Peyer's patch (tissue), 4 donors: Measurements from ENCODE around the gene PARPBP. TPM values are rescaled to one million over a fixed set of nuclear protein-coding genes. Genes with fewer than 3 reads are reported as not detected.
"Not testable (repeated sequence)": the region's sequence is repeated elsewhere in the genome, so short reads cannot be mapped to it uniquely, and the experiment has no call there.

Experiments used
- DNase-seq, 3 donors: peaks; one replicate each; pipeline ENCODE4 v3.0.0-alpha.2; 2017 to 2019
- H3K27ac ChIP-seq, 4 donors: fragments of 200-600 bp; sonication (generic); one replicate each; pipeline ENCODE4 v1.5.1; 2016 to 2019
- H3K27me3 ChIP-seq, 2 donors: fragments of 200-600 bp; sonication (generic); one replicate each; pipeline ENCODE4 v1.5.1; 2019
- H3K36me3 ChIP-seq, 3 donors: fragments of 200-600 bp; sonication (generic); one replicate each; pipeline ENCODE4 v1.5.1; 2016 to 2019
- H3K4me1 ChIP-seq, 4 donors: fragments of 200-600 bp; sonication (generic); one replicate each; pipeline ENCODE4 v1.5.1; 2016 to 2019
- H3K4me3 ChIP-seq, 4 donors: fragments of 200-600 bp; sonication (generic); 1 replicate in 3 of 4; 2 replicates in 1 of 4; pipeline ENCODE4 v1.5.1; 2016 to 2019; ENCODE audit warnings: mild to moderate bottlenecking in 1 of 4
- H3K9me3 ChIP-seq, 4 donors: fragments of 200-600 bp; sonication (generic); one replicate each; pipeline ENCODE4 v1.5.1; 2016 to 2019; ENCODE audit warnings: mild to moderate bottlenecking in 1 of 4
- CTCF ChIP-seq, 6 experiments: fragments of 450-650 bp in 4 of 6; fragments of 200-600 bp in 2 of 6; sonication (generic) in 1 of 6; IDR thresholded peaks; one replicate each; pipeline ENCODE4 v1.5.1; 2017 to 2019; ENCODE audit warnings: antibody characterized with exemption in 6 of 6, mild to moderate bottlenecking in 3 of 6, moderate library complexity in 1 of 6
- POLR2A ChIP-seq, 2 donors: fragments of 450-650 bp; IDR thresholded peaks; one replicate each; pipeline ENCODE4 v1.5.1; 2017; ENCODE audit warnings: antibody characterized with exemption in 2 of 2, mild to moderate bottlenecking in 2 of 2, moderate library complexity in 2 of 2
- small RNA-seq, 2 donors: library from RNA; depleted of rRNA; stranded (forward); fragments of <200 nt; gene quantifications; one replicate each; pipeline ENCODE3, GENCODE V24; 2016
- total RNA-seq, 4 donors: library from RNA; depleted of rRNA; stranded (reverse); fragments of >200 nt; gene quantifications; one replicate each; pipeline ENCODE4 v1.1.0, GENCODE V29; 2016

The PARPBP gene
- total RNA-seq, 4 donors from 2014 or later = 2.6 to 4.2 (median 3.5) TPM

- no peaks in the 10 kb centered on the region for H3K36me3 ChIP-seq
- H3K4me1 ChIP-seq = no peaks in the 10 kb centered on the region
- TF ChIP-seq CTCF (IDR thresholded peaks at IDR 0.05) = no peak
- no peak for TF ChIP-seq POLR2A (IDR thresholded peaks at IDR 0.05)
- H3K27me3 ChIP-seq = no peaks in the 10 kb centered on the region
- no peaks in the 10 kb centered on the region for H3K9me3 ChIP-seq
- no peak for DNase-seq
- no peak overlapping the region for H3K4me3 ChIP-seq
- no peak overlapping the region for H3K27ac ChIP-seq
Observed at GRCh38 chr12:102220736-102221135, 100.8 kb downstream of the PARPBP start.

GRCh38 chr12:102227954-102228353 is 108.0 kb downstream of the PARPBP start:
- Histone ChIP-seq H3K27me3 (no peaks in the 10 kb centered on the region), H3K4me1 (no peaks in the 10 kb centered on the region), H3K4me3 (no peak overlapping the region), H3K27ac (no peak overlapping the region), H3K36me3 (no peaks in the 10 kb centered on the region), H3K9me3 (no peaks in the 10 kb centered on the region)
- no peak for DNase-seq
- TF ChIP-seq CTCF (IDR thresholded peaks at IDR 0.05) = no peak
- TF ChIP-seq POLR2A (IDR thresholded peaks at IDR 0.05) = no peak

- Histone ChIP-seq H3K36me3 (no peaks in the 10 kb centered on the region), H3K4me3 (no peak overlapping the region), H3K9me3 (no peaks in the 10 kb centered on the region), H3K27ac (no peak overlapping the region), H3K4me1 (no peaks in the 10 kb centered on the region), H3K27me3 (no peaks in the 10 kb centered on the region)
- TF ChIP-seq CTCF (IDR thresholded peaks at IDR 0.05) = no peak
- no peak for TF ChIP-seq POLR2A (IDR thresholded peaks at IDR 0.05)
- no peak for DNase-seq
Observed at GRCh38 chr12:102232036-102232435, 112.1 kb downstream of the PARPBP start.

- H3K27me3 ChIP-seq = no peaks in the 10 kb centered on the region
- no peak overlapping the region for H3K27ac ChIP-seq
- no peaks in the 10 kb centered on the region for H3K4me1 ChIP-seq
- H3K36me3 ChIP-seq = no peaks in the 10 kb centered on the region
- H3K9me3 ChIP-seq = no peaks in the 10 kb centered on the region
- no peak for DNase-seq
- TF ChIP-seq POLR2A (IDR thresholded peaks at IDR 0.05) = no peak
- TF ChIP-seq CTCF (IDR thresholded peaks at IDR 0.05) = no peak
- H3K4me3 ChIP-seq = no peak overlapping the region
Observed at GRCh38 chr12:102232446-102232845, 112.5 kb downstream of the PARPBP start.

- H3K4me3 ChIP-seq = no peak overlapping the region
- H3K4me1 ChIP-seq = no peaks in the 10 kb centered on the region
- H3K27me3 ChIP-seq = no peaks in the 10 kb centered on the region
- H3K36me3 ChIP-seq = no peaks in the 10 kb centered on the region
- TF ChIP-seq CTCF (IDR thresholded peaks at IDR 0.05) = no peak
- no peak for TF ChIP-seq POLR2A (IDR thresholded peaks at IDR 0.05)
- no peak overlapping the region for H3K27ac ChIP-seq
- H3K9me3 ChIP-seq = no peaks in the 10 kb centered on the region
- no peak for DNase-seq
Observed at GRCh38 chr12:102234599-102234998, 114.6 kb downstream of the PARPBP start.

- not testable (repeated sequence) for H3K27ac ChIP-seq, H3K9me3 ChIP-seq, DNase-seq, H3K4me3 ChIP-seq, H3K27me3 ChIP-seq, H3K4me1 ChIP-seq, H3K36me3 ChIP-seq
Observed at GRCh38 chr12:102240859-102241258, 120.9 kb downstream of the PARPBP start.

Small RNA genes within 50 kb of the gene (small RNA-seq; reads per million reads assigned to genes)
- 0 reads per million in 2 donors for gene RN7SL793P

Other genes starting within 250 kb of the PARPBP start
- 1 to 10 TPM; 3.2 to 7.4 (median 5.7) TPM for gene DRAM1, start 242.6 kb upstream of the PARPBP start, total RNA-seq
- gene WASHC3, start 58.2 kb upstream of the PARPBP start, total RNA-seq = 10 to 100 TPM; 35.7 to 80.9 (median 47.0) TPM
- 10 to 100 TPM in 2 of 4 donors, 1 to 10 TPM in 2; 5.5 to 23.2 (median 12.6) TPM for gene NUP37, start 69 bp upstream of the PARPBP start, total RNA-seq
- gene PMCH, start 77.7 kb downstream of the PARPBP start, total RNA-seq = not detected